GM12878 (cell line): ENCODE measurements around the gene IFRD1. TPM values are rescaled to one million over a fixed set of nuclear protein-coding genes. Genes with fewer than 3 reads are reported as not detected.

Experiments
- ATAC-seq: fragments of 200-7000 bp; cut with Tn5 transposase; 3 replicates; pipeline ENCODE4 v1.9.1; 2020; ENCODE audit warnings: mild to moderate bottlenecking, moderate library complexity
- BruUV-seq: library from RNA; stranded (reverse); fragments of 400-500 nt; replicated peaks from 2 replicates; lab custom pipeline; 2021; lab: Mats Ljungman, UMichigan
- CTCF ChIA-PET: fragments of 300-600 bp; sonication (Branson Sonifier 250); formaldehyde crosslinking; extraction: SDS; loops from one replicate; lab custom pipeline; 2021; ENCODE audit warnings: inconsistent platforms; lab: Yijun Ruan, JAX
- POLR2A ChIA-PET: fragments of 350-600 bp; formaldehyde crosslinking; extraction: SDS; loops from one replicate; lab custom pipeline; 2021; ENCODE audit warnings: inconsistent platforms; lab: Charles Lee
- RAD21 ChIA-PET: fragments of 300-600 bp; sonication (Branson Sonifier 250); formaldehyde crosslinking; loops from one replicate; lab custom pipeline; 2023; ENCODE audit warnings: antibody characterized with exemption; ENCODE audit not compliant: unreplicated experiment; lab: Charles Lee
- SMC1A ChIA-PET: fragments of 300-600 bp; sonication (Branson Sonifier 250); formaldehyde crosslinking; loops from one replicate; lab custom pipeline; 2023; ENCODE audit not compliant: unreplicated experiment, uncharacterized antibody; lab: Charles Lee
- DNase-seq: peaks from one replicate; pipeline ENCODE4 v3.0.0-alpha.2; 2011; ENCODE audit warnings: low read depth, low spot score
- FAIRE-seq: peaks from 3 replicates; lab custom pipeline; 2011; peaks lifted over from hg19 to GRCh38; lab: Jason Lieb, UNC
- H2AFZ ChIP-seq: 2 replicates; pipeline ENCODE4 v1.6.0; 2011; ENCODE audit warnings: low read depth, low read length, control low read depth; ENCODE audit not compliant: control insufficient read depth
- H3K27ac ChIP-seq: 2 replicates; pipeline ENCODE4 v1.5.1; 2011; ENCODE audit warnings: control low read depth; ENCODE audit not compliant: control insufficient read depth, insufficient read depth
- H3K27me3 ChIP-seq, 2 experiments: replicated peaks in 1 of 2; 2 replicates each; pipeline versions ENCODE4 v1.6.0 to v1.6.1; 2011; ENCODE audit warnings: low read length in 1 of 2; ENCODE audit not compliant: control insufficient read depth in 2 of 2, insufficient read depth in 2 of 2
- H3K36me3 ChIP-seq, 2 experiments: 2 replicates each; pipeline ENCODE4 v1.5.1; 2011; ENCODE audit warnings: low read length in 1 of 2; ENCODE audit not compliant: control insufficient read depth in 2 of 2, insufficient read depth in 2 of 2
- H3K4me1 ChIP-seq: 2 replicates; pipeline ENCODE4 v1.6.1; 2011; ENCODE audit warnings: mild to moderate bottlenecking, low read length, moderate library complexity, mixed read lengths; ENCODE audit not compliant: control insufficient read depth, insufficient read depth
- H3K4me2 ChIP-seq: 2 replicates; pipeline ENCODE4 v1.6.0; 2011; ENCODE audit warnings: control low read depth; ENCODE audit not compliant: control insufficient read depth, insufficient read depth
- H3K4me3 ChIP-seq: fragments of 200-600 bp; sonication (generic); 2 replicates; pipeline ENCODE4 v1.5.1; 2016
- H3K79me2 ChIP-seq: 2 replicates; pipeline ENCODE4 v1.6.0; 2011; ENCODE audit warnings: low read length; ENCODE audit not compliant: control insufficient read depth, insufficient read depth
- H3K9ac ChIP-seq: 2 replicates; pipeline ENCODE4 v1.8.0; 2011; ENCODE audit warnings: low read length, control low read depth, mixed read lengths; ENCODE audit not compliant: control insufficient read depth, insufficient read depth
- H3K9me3 ChIP-seq: replicated peaks from 3 replicates; pipeline ENCODE4 v1.5.1; 2011; ENCODE audit warnings: mild to moderate bottlenecking, low read length; ENCODE audit not compliant: control insufficient read depth, insufficient read depth
- H4K20me1 ChIP-seq: 2 replicates; pipeline ENCODE4 v1.6.0; 2011; ENCODE audit not compliant: control insufficient read depth, insufficient read depth
- BRCA1 ChIP-seq: IDR thresholded peaks from 2 replicates; pipeline ENCODE4 v1.6.1; 2011; ENCODE audit warnings: low read depth, low read length, improper control_type of control experiment
- JUNB ChIP-seq: IDR thresholded peaks from 2 replicates; pipeline ENCODE4 v1.6.1; 2016; ENCODE audit warnings: antibody characterized with exemption, mild to moderate bottlenecking
- MXI1 ChIP-seq: fragments of 150-350 bp; IDR thresholded peaks from 2 replicates; pipeline ENCODE4 v1.6.1; 2011; ENCODE audit warnings: low read depth, mild to moderate bottlenecking, inconsistent platforms, low read length, improper control_type of control experiment
- SIN3A ChIP-seq: IDR thresholded peaks from 2 replicates; pipeline ENCODE4 v1.6.1; 2012; ENCODE audit warnings: low read depth, low read length, improper control_type of control experiment
- SUPT20H ChIP-seq: IDR thresholded peaks from 2 replicates; pipeline ENCODE4 v1.6.1; 2011; ENCODE audit warnings: low read depth, mild to moderate bottlenecking, low read length, moderate library complexity, borderline replicate concordance; ENCODE audit not compliant: control insufficient read depth
- ZNF207 ChIP-seq: fragments of 450-650 bp; IDR thresholded peaks from 2 replicates; pipeline ENCODE4 v1.6.1; 2014; ENCODE audit warnings: antibody characterized with exemption, mild to moderate bottlenecking, borderline replicate concordance
- WGBS: methylation state at CpG from one replicate; pipeline ENCODE4 v1.1.6; 2016; ENCODE audit warnings: low lambda C conversion rate; ENCODE audit not compliant: insufficient replicate concordance, insufficient coverage; ENCODE audit errors: missing lambda C conversion rate; 5-methylcytosine and 5-hydroxymethylcytosine counted together
- in situ Hi-C: fragments of 300-500 bp; cut with MboI; formaldehyde crosslinking; loops from 9 replicates; pipeline ENCODE4 v1.14.3; 2018; ENCODE audit warnings: mixed read lengths
- intact Hi-C: fragments of 100-400 bp; cut with micrococcal nuclease; formaldehyde crosslinking; loops from one replicate; pipeline ENCODE4 v1.14.2; 2022; ENCODE audit not compliant: unreplicated experiment
- polyA plus RNA-seq, 11 experiments: library from polyadenylated mRNA; depleted of rRNA in 4 of 11; unstranded in 6 of 11; stranded (reverse) in 5 of 11; fragments of >200 nt; fragmentation: Nextera tagmentation in 4 of 11; fragmentation: Illumina TruSeq in 1 of 11; extraction: Ambion mirVana in 4 of 11; extraction: Trizol in 1 of 11; gene quantifications; 1 replicate in 1 of 11; 2 replicates in 10 of 11; pipeline versions ENCODE4 v1.2.1 to v1.2.3, GENCODE V29; 2011 to 2016; ENCODE audit warnings: inconsistent platforms in 2 of 11, missing spikeins in 2 of 11, low read depth in 1 of 11
- total RNA-seq, 4 experiments: library from RNA; depleted of rRNA in 3 of 4; stranded (reverse); fragments of >200 nt in 3 of 4; fragmentation: Illumina TruSeq in 1 of 4; extraction: Trizol in 1 of 4; gene quantifications; 2 replicates each; pipeline versions ENCODE4 v1.2.1 to v1.2.3, GENCODE V29; 2013 to 2021

IFRD1 gene
- total and polyA plus RNA-seq, 10 of the 15 experiments (the other 5 are each of a cell fraction or from before 2014, with no cell fraction given): 9.6 to 31.1 (median 19.9) TPM

DNA sequence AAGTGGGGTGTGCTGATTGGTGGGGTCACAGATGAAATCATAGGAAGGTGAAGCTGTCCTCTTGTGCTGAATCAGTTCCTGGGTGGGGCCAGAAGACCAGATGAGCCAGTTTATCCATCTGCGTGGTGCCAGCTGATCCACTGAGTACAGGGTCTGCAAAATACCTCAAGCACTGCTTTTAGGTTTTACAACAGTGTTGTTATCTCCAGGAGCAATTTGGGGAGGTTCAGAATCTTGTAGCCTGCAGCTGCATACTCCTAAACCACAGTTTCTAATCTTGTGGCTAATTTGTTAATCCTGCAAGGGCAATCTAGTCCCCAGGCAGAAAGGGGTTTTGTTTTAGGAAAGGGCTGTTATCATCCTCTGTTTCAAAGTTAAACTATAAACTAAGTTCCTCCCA lies 17.0 kb upstream of the IFRD1 start:
- CTCF ChIA-PET: interaction anchor here (1.0 kb wide), 1 partner anchor 680 kb away, joined by 3 read pairs; no protein-coding TSS in a partner anchor
- TF ChIP-seq ZNF207: no peak
- Histone ChIP-seq H3K4me2 (no peak overlapping the region), H3K4me3 (no peak overlapping the region), H3K27ac (no peak overlapping the region), H3K79me2 (no peaks in the 10 kb centered on the region), H2AFZ (no peak overlapping the region), H3K9ac (no peak overlapping the region), H4K20me1 (no peaks in the 10 kb centered on the region), H3K9me3 (no peaks in the 10 kb centered on the region), H3K27me3 (no peaks in the 10 kb centered on the region), H3K4me1 (no peaks in the 10 kb centered on the region), H3K36me3 (no peaks in the 10 kb centered on the region)
- FAIRE-seq: no peak
- no peak for ATAC-seq
- WGBS: 100% methylated on average over 1 of the region's 1 CpG
- intact Hi-C loops (no loop called here), in situ Hi-C loops (no loop called here)
- SMC1A ChIA-PET: no interaction called here
- POLR2A ChIA-PET: no interaction called here
- BruUV-seq: no TSS peak
- no peak for DNase-seq
- RAD21 ChIA-PET: no interaction called here

DNA sequence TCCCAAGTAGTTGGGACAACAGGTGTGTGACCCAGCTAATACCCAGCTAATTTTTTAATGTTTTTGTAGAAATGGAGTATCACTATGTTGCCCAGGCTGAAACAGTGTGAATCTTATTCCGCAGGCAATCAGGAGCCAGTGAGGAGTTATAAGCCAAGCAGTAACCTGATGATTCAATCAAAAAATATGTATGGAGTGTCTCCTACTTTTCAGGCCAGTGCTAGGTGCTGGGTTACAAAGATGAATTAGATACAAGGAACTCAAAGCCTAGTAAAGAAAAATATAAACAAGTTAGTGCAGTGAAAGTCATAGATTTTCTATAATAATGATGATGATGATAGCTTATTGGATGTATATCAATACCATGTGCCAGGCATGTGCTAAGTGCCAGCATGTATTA lies 13.2 kb upstream of the IFRD1 start:
- intact Hi-C loops (no loop called here), in situ Hi-C loops (no loop called here)
- ATAC-seq (no peak), DNase-seq (no peak), FAIRE-seq (no peak)
- no peaks in the 10 kb centered on the region for H3K4me1 ChIP-seq
- no TSS peak for BruUV-seq
- H3K79me2 ChIP-seq: no peaks in the 10 kb centered on the region
- no peaks in the 10 kb centered on the region for H3K36me3 ChIP-seq
- no peak for TF ChIP-seq JUNB
- no peak for TF ChIP-seq SIN3A
- no peak for TF ChIP-seq MXI1
- no peak for TF ChIP-seq SUPT20H
- no peak for TF ChIP-seq BRCA1
- SMC1A ChIA-PET: interaction anchor here (1.0 kb wide), 1 partner anchor 14 kb away, joined by 4 read pairs; no protein-coding TSS in a partner anchor
- H3K27me3 ChIP-seq: no peaks in the 10 kb centered on the region
- CTCF ChIA-PET: no interaction called here
- no peaks in the 10 kb centered on the region for H4K20me1 ChIP-seq
- no peak overlapping the region for H3K4me3 ChIP-seq
- no peak overlapping the region for H3K27ac ChIP-seq
- RAD21 ChIA-PET: no interaction called here
- no peak overlapping the region for H3K4me2 ChIP-seq
- H3K9me3 ChIP-seq: no peaks in the 10 kb centered on the region
- 83% methylated on average over 1 of the region's 1 CpG for WGBS
- H2AFZ ChIP-seq: no peak overlapping the region
- POLR2A ChIA-PET: no interaction called here
- no peak overlapping the region for H3K9ac ChIP-seq
